Activated CD4-positive, alpha-beta T cell treated with anti-CD3 and anti-CD28 coated beads, Interleukin-2, Interleukin-6, amounts not matched to agents 100 ng/mL and 50 ng/mL, durations not matched to agents 16 hours and 8 hours (primary cell): Measurements from ENCODE around the gene IGFBP4.

ENCODE experiments used
- DNase-seq: peaks from one replicate; pipeline ENCODE4 v3.0.0-alpha.2; 2020

IGFBP4 gene

GRCh38 chr17:40493697-40494096, 50.4 kb downstream of the IGFBP4 start:
- no peak for DNase-seq

- no peak for DNase-seq
Measured at GRCh38 chr17:40495140-40495539, 51.9 kb downstream of the IGFBP4 start.

GRCh38 chr17:40496170-40496569, 52.9 kb downstream of the IGFBP4 start:
- no peak for DNase-seq

GRCh38 chr17:40496634-40497420, 53.6 kb downstream of the IGFBP4 start:
- DNase-seq, result no peak

- no peak for DNase-seq
Measured at GRCh38 chr17:40497695-40498094, 54.4 kb downstream of the IGFBP4 start.

- no peak for DNase-seq
Measured at GRCh38 chr17:40498281-40499084, 55.2 kb downstream of the IGFBP4 start.

GRCh38 chr17:40499551-40500189, 56.4 kb downstream of the IGFBP4 start:
- no peak for DNase-seq

- DNase-seq, result no peak
Measured at GRCh38 chr17:40500190-40500589, 56.9 kb downstream of the IGFBP4 start.

GRCh38 chr17:40500709-40501108, 57.5 kb downstream of the IGFBP4 start:
- no peak for DNase-seq

- no peak for DNase-seq
Measured at GRCh38 chr17:40501499-40501911, 58.3 kb downstream of the IGFBP4 start, which contains the start of gene TNS4. Gene TNS4 (minus strand): TSS chr17:40501623. CDS start chr17:40496425, 5,198 bp downstream.

GRCh38 chr17:40502716-40503115, 59.5 kb downstream of the IGFBP4 start:
- DNase-seq, result no peak

GRCh38 chr17:40503154-40503553, 59.9 kb downstream of the IGFBP4 start:
- DNase-seq, result no peak

- no peak for DNase-seq
Measured at GRCh38 chr17:40506786-40507185, 63.5 kb downstream of the IGFBP4 start.
